Stimulated activated CD4-positive, alpha-beta T cell treated with anti-CD3 and anti-CD28 coated beads, Interleukin-12 subunit alpha, Interleukin-12 subunit beta, amount 100 ng/mL, for 48 hours (primary cell): ENCODE measurements around the gene CXorf66.
"Not testable (repeated sequence)": the region's sequence is repeated elsewhere in the genome, so short reads cannot be mapped to it uniquely, and the experiment has no call there.

Source experiments
- DNase-seq, 3 donors: peaks; one replicate each; pipeline ENCODE4 v3.0.0-alpha.2; 2020; ENCODE audit warnings: low read depth in 2 of 3, low spot score in 1 of 3

Gene CXorf66

GRCh38 chrX:139965421-139965820 is at the start of gene CXorf66:
Gene CXorf66, minus strand, starts transcription at chrX:139965521. Its CDS starts 25 bp downstream, at chrX:139965496.
- no peak for DNase-seq

- no peak for DNase-seq
Observed at GRCh38 chrX:139982856-139983255, 17.5 kb upstream of the CXorf66 start.

GRCh38 chrX:139974471-139974870 is 9.2 kb upstream of the CXorf66 start:
- DNase-seq: no peak

- no peak for DNase-seq
Observed at GRCh38 chrX:139972629-139973624, 7.6 kb upstream of the CXorf66 start.

GRCh38 chrX:139972113-139972512 is 6.8 kb upstream of the CXorf66 start:
- no peak for DNase-seq

GRCh38 chrX:139971394-139971749 is 6.1 kb upstream of the CXorf66 start:
- no peak for DNase-seq

GRCh38 chrX:139969286-139969685 is 4.0 kb upstream of the CXorf66 start:
- DNase-seq: no peak

GRCh38 chrX:139967750-139968149 is 2.4 kb upstream of the CXorf66 start:
- no peak for DNase-seq

GRCh38 chrX:139967300-139967699 is 2.0 kb upstream of the CXorf66 start:
- no peak for DNase-seq

- not testable (repeated sequence) for DNase-seq
Observed at GRCh38 chrX:139966159-139966558, 838 bp upstream of the CXorf66 start.

GRCh38 chrX:139961091-139961490 is 4.2 kb downstream of the CXorf66 start:
- not testable (repeated sequence) for DNase-seq

GRCh38 chrX:139949703-139950102 is 15.6 kb downstream of the CXorf66 start:
- DNase-seq: no peak

GRCh38 chrX:139945075-139945474 is 20.2 kb downstream of the CXorf66 start:
- DNase-seq: no peak

- DNase-seq: no peak
Observed at GRCh38 chrX:139936259-139936658, 29.1 kb downstream of the CXorf66 start.

GRCh38 chrX:139933904-139934303 is 31.4 kb downstream of the CXorf66 start:
- DNase-seq: no peak

- DNase-seq: peak; percentile 64 to 74 (median 72)
Observed at GRCh38 chrX:139932901-139933796, 32.2 kb downstream of the CXorf66 start, which contains the start of gene ATP11C. Gene ATP11C, minus strand, starts transcription at chrX:139933053. Its CDS starts 1,011 bp downstream, at chrX:139932042.

- DNase-seq: peak in 1 of 3 donors; percentile 17
Observed at GRCh38 chrX:139932073-139932900, 33.0 kb downstream of the CXorf66 start.

GRCh38 chrX:139931646-139932072 is 33.7 kb downstream of the CXorf66 start:
- no peak for DNase-seq

GRCh38 chrX:139930916-139931645 is 34.2 kb downstream of the CXorf66 start:
- peak in 1 of 3 donors; percentile 6 for DNase-seq

- no peak for DNase-seq
Observed at GRCh38 chrX:139930401-139930800, 34.9 kb downstream of the CXorf66 start.
